SK-N-SH treated with all-trans-retinoic acid at 6 μM for 48 hours (cell line): ENCODE results near the gene ERO1A.

ENCODE experiments used
- RARB ChIP-seq: fragments of 250-450 bp; sonication (Bioruptor Pico); IDR thresholded peaks from 2 replicates; pipeline ENCODE4 v1.8.0; 2021; ENCODE audit warnings: mild to moderate bottlenecking, moderate library complexity
- TOX ChIP-seq: fragments of 250-450 bp; sonication (Bioruptor Pico); IDR thresholded peaks from 2 replicates; pipeline ENCODE4 v1.8.0; 2021; ENCODE audit warnings: mild to moderate bottlenecking, moderate library complexity, borderline replicate concordance
- ZNF70 ChIP-seq: fragments of 450-650 bp; formaldehyde crosslinking; IDR thresholded peaks from 2 replicates; pipeline ENCODE4 v1.5.0; 2020; ENCODE audit warnings: mild to moderate bottlenecking, moderate library complexity
- TF ChIP-seq, protein P1 (sequence below): fragments of 250-450 bp; sonication (Bioruptor Pico); IDR thresholded peaks from 2 replicates; pipeline ENCODE4 v1.5.0; 2020; ENCODE audit warnings: mild to moderate bottlenecking, moderate library complexity
- TF ChIP-seq, protein P2 (sequence below): fragments of 250-450 bp; sonication (Bioruptor Pico); IDR thresholded peaks from 2 replicates; pipeline ENCODE4 v1.8.0; 2020; ENCODE audit warnings: mild to moderate bottlenecking, moderate library complexity, borderline replicate concordance
- TF ChIP-seq, protein P3 (sequence below): fragments of 250-450 bp; sonication (Bioruptor Pico); IDR thresholded peaks from 2 replicates; pipeline ENCODE4 v1.8.0; 2021; ENCODE audit warnings: low read depth, mild to moderate bottlenecking, moderate library complexity, borderline replicate concordance

GRCh38 chr14:52730709-52731111 is 35.4 kb upstream of the ERO1A start:
- TF ChIP-seq ZNF70 (CRISPR knock-in tag) (no peak), RARB (CRISPR knock-in tag) (no peak), TOX (no peak)
- TF ChIP-seq, protein P1, sequence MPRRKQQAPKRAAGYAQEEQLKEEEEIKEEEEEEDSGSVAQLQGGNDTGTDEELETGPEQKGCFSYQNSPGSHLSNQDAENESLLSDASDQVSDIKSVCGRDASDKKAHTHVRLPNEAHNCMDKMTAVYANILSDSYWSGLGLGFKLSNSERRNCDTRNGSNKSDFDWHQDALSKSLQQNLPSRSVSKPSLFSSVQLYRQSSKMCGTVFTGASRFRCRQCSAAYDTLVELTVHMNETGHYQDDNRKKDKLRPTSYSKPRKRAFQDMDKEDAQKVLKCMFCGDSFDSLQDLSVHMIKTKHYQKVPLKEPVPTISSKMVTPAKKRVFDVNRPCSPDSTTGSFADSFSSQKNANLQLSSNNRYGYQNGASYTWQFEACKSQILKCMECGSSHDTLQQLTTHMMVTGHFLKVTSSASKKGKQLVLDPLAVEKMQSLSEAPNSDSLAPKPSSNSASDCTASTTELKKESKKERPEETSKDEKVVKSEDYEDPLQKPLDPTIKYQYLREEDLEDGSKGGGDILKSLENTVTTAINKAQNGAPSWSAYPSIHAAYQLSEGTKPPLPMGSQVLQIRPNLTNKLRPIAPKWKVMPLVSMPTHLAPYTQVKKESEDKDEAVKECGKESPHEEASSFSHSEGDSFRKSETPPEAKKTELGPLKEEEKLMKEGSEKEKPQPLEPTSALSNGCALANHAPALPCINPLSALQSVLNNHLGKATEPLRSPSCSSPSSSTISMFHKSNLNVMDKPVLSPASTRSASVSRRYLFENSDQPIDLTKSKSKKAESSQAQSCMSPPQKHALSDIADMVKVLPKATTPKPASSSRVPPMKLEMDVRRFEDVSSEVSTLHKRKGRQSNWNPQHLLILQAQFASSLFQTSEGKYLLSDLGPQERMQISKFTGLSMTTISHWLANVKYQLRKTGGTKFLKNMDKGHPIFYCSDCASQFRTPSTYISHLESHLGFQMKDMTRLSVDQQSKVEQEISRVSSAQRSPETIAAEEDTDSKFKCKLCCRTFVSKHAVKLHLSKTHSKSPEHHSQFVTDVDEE (CRISPR knock-in tag) = no peak
- TF ChIP-seq, protein P2, sequence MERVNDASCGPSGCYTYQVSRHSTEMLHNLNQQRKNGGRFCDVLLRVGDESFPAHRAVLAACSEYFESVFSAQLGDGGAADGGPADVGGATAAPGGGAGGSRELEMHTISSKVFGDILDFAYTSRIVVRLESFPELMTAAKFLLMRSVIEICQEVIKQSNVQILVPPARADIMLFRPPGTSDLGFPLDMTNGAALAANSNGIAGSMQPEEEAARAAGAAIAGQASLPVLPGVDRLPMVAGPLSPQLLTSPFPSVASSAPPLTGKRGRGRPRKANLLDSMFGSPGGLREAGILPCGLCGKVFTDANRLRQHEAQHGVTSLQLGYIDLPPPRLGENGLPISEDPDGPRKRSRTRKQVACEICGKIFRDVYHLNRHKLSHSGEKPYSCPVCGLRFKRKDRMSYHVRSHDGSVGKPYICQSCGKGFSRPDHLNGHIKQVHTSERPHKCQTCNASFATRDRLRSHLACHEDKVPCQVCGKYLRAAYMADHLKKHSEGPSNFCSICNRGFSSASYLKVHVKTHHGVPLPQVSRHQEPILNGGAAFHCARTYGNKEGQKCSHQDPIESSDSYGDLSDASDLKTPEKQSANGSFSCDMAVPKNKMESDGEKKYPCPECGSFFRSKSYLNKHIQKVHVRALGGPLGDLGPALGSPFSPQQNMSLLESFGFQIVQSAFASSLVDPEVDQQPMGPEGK (CRISPR knock-in tag) = no peak
- TF ChIP-seq, protein P3, sequence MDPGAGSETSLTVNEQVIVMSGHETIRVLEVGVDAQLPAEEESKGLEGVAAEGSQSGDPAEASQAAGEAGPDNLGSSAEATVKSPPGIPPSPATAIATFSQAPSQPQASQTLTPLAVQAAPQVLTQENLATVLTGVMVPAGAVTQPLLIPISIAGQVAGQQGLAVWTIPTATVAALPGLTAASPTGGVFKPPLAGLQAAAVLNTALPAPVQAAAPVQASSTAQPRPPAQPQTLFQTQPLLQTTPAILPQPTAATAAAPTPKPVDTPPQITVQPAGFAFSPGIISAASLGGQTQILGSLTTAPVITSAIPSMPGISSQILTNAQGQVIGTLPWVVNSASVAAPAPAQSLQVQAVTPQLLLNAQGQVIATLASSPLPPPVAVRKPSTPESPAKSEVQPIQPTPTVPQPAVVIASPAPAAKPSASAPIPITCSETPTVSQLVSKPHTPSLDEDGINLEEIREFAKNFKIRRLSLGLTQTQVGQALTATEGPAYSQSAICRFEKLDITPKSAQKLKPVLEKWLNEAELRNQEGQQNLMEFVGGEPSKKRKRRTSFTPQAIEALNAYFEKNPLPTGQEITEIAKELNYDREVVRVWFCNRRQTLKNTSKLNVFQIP (CRISPR knock-in tag) = no peak
